Midbrain (tissue), 1 donor: ENCODE results near the gene LTBP4.
"Not testable (repeated sequence)": the region's sequence is repeated elsewhere in the genome, so short reads cannot be mapped to it uniquely, and the experiment has no call there.

Experiments used
- DNase-seq: peaks from one replicate; lab custom pipeline; 2025; lab: John Stamatoyannopoulos, UW

LTBP4 gene

GRCh38 chr19:40627486-40628279 is 26.5 kb downstream of the LTBP4 start:
- DNase-seq: no peak

DNA sequence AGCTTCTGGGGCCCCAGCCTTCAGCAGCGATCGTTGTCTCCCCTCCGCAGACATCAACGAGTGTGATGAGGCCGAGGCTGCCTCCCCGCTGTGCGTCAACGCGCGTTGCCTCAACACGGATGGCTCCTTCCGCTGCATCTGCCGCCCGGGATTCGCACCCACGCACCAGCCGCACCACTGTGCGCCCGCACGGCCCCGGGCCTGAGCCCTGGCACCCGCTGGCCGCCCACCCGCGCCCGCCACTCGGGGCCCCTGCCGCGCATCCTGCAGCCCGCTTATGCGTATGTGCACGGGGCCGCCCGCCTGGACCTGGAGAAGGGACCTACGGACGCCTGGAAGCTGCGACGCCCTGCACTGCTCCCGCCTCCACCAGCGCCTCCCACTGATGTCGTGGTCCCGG is 28.2 kb downstream of the LTBP4 start:
- no peak for DNase-seq

DNA sequence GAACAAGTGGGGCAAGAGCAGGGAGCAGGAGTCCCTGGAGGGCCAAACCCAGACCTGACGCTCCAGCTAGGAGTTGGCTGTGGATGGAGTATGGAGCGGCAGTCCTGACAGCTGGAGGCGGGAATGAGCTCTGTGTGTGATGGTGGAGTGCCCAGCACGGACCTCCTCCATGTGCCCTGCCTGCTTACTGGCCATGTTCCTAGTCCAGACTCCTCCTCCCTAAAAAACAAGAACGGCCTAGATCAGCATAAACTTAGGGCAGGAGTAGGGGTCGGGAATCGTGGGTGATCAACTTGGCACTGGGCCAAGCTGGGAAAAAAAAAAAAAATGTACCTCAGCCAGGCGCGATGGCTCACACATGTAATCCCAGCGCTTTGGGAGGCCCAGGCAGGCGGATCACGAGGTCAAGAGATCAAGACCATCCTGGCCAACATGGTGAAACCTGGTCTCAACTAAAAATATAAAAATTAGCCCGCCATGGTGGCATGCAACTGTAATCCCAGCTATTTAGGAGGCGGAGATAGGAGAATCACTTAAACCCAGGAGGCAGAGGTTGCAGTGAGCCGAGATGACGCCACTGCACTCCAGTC is 29.5 kb downstream of the LTBP4 start:
- no peak for DNase-seq

DNA sequence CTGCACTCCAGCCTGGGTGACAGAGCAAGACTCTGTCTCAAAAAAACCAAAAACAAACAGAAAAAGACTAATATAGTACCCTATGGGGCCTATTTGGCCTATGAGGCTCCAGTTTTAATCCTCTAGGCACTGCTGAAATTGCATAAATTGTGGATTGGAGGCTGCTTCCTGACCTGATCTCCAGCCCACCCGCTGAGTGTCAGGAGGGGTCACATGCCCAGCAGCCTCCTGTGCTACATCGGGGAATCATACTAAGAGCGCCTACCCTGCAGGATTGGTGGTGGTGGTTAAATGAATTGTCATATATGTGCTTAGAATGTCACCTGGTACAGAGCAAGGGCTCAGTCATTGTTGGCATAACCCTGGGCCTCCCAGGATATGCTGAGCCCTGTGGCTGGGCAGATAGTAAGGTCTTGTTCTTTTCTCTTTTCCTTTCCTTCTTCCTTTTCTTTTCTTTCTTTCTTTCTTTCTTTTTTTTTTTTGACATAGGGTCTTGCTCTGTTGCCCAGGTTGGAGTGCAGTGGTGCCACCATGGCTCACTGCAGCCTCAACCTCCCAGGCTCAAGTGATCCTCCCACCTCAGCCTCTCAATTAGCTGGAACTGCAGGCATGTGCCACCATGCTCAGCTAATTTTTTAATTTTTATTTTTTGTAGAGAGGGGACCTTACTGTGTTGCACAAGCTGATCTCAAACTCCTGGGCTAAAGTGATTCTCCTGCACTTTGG is 31.3 kb downstream of the LTBP4 start:
- no peak for DNase-seq

GRCh38 chr19:40633207-40633606 is 32.0 kb downstream of the LTBP4 start:
- no peak for DNase-seq

- no peak for DNase-seq
Measured at GRCh38 chr19:40638327-40638726, 37.2 kb downstream of the LTBP4 start.

- no peak for DNase-seq
Measured at GRCh38 chr19:40639638-40639982, 38.4 kb downstream of the LTBP4 start.

DNA sequence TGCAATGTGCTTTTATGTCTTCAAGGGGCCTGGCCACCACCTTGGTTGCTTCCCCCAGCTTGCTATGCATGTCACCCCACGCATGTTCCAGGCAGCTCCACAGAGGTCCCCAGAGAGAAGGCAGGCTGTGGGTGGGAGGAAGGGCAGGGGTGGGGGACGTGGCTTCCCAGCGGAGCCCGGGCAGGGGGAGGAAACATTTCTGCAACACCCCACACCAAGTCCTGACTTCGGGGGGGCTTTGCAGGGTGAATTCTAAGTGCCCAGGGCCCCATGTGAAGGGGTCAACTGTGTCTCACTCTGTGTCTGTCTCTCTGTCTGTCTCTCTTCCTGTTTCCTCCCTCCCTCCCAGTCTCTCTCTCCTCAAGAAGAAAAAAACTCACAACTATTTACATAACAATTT is 39.6 kb downstream of the LTBP4 start:
- DNase-seq: no peak

DNA sequence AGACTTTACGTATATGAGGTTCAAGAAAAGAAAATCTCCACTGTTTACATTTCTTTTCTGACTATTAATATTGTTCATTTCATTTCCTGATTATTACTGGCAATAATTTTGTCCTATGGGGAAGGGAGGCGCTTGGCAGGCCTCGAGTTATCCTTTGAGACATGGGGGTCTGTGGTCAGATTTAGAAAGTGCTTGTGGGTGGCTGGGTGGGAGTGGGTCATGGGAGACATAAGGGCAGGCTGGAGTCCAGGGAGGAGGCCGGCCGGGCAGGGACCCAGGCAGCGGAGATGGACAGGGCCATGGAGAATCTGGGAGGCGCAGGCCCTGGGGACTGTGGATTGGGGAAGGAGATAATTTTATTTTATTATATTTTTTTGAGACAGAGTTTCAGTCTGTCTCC is 40.1 kb downstream of the LTBP4 start:
- no peak for DNase-seq

DNA sequence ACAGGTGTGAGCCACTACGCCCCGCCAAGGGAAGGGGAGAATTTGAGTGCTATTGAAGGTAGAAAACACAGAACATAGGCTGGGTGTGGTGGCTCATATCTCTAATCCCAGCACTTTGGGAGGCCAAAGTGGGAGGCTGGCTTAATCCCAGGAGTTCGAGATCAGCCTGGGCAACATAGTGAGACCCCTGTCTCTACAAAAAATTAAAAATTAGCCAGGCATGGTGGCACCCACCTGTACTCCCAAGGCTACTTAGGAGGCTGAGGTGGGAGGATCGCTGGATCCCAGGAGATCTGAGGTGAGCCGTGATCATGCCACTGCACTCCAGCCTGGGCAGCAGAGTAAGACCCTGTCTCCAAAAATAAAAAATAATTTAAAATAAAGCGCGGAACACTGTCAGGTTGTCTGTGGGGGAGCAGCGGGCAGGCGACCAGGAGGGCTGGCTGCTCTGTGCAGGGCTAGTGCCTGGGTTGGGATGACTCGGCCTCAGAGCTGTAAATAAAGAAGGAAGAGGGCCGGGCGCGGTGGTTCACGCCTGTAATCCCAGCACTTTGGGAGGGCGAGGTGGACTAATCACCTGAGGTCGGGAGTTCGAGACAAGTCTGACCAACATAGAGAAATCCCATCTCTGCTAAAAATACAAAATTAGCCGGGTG is 41.0 kb downstream of the LTBP4 start:
- no peak for DNase-seq

DNA sequence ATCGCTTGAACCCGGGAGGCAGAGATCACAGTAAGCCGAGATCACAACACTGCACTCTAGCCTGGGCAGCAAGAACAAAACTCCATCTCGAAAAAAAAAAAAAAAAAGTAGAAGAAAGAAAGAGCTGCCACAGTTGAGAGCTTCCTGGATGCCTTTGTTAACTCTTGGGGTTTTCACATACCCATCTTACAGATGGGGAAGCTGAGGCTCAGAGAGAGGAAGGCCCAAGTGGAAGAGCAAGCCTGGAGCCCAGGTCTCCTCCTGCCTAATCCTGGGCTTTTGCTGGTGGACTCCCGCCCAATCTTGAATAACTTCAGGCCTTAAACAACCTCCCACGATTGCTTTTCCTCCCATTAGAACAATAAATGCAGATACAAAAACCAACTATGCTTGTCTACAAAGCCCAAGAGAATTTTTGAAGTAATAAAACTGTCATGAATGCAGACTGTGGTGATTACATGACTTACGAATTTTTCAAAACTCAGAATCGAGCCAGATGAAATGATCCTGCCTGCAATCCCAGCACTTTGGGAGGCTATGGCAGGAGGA is 41.7 kb downstream of the LTBP4 start:
- DNase-seq: no peak

DNA sequence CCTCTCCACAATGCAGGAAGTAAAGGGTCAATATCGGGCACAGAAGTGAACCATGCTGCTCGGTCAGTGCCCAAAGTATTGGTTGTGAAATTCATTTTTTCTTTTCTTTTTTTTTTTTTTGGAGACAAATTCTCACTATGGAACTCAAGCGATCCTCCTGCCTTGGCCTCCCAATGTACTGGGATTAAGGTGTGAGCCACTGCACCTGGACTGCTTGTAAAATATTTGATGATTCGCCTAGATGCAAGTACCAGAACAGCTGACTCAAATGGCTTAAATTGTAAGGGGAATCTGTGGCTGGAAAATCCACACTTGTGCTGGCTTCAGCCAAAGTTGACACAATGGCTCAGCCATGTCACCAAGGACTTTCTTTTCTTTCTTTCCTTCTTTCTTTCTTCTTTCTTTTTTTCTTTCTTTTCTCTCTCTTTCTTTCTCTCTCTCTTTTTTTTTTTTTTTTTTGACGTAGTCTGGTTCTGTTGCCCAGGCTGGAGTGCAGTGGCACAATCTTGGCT is 45.6 kb downstream of the LTBP4 start:
- DNase-seq: no peak

DNA sequence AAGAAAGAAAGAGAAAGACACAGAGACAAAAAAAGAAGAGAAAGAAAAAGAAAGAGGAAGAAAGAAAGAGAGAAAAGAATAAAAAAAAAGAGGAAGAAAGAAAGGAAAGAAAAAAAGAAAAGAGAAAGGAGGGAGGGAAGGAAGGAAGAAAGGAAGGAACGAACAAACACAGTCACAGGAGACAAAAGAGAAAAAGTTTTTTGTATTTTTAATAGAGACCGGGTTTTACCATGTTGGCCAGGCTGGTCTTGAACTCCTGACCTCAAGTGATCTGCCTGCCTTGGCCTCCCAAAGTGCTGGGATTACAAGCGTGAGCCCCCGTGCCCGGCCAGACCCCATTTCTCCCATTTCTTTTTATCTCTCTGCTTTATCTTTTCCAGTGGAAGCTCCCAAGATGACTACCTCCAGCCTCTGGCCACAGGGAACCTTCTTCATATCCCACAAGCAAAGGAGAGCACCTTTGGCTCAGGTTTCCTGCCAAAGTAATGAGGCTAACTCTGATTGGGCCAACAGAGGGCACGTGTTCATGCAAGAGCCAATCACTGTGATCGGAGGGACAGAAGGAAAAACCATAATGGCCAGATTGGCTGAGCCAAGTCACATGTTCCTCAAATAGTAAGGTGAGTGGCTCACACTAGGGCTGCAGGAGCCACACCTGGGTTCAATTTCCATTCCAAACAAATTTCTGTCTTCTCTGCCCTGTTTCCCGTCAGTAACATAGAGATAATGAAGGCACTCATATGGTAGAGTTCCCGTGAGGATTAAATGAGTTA is 48.9 kb downstream of the LTBP4 start:
- not testable (repeated sequence) for DNase-seq

DNA sequence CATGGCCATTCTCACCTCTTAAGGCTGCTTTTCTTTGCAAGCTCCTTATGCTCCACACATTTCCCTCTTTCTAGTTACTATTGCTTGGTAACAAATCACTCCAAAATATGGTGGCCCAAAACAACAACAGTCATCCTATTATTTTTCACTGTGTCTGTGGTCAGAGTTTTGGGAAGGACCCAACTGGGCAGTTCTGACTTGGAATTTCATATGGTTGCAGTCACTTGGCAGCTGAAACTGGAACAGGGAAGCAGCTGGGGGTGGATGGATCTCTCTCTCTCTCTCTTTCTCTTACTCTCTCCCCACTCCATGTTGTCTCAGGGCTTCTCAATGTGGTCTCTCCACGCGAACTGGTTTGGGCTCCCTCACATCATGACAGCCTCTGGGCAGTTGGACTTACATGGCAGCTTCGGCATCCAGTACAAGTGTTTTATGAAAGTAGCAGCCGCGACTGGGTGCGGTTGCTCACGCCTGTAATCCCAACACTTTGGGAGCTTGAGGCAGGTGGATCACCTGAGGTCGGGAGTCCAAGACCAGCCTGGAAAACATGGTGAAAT is 49.7 kb downstream of the LTBP4 start:
- DNase-seq: no peak

- DNase-seq: not testable (repeated sequence)
Measured at GRCh38 chr19:40652303-40652702, 51.1 kb downstream of the LTBP4 start.

DNA sequence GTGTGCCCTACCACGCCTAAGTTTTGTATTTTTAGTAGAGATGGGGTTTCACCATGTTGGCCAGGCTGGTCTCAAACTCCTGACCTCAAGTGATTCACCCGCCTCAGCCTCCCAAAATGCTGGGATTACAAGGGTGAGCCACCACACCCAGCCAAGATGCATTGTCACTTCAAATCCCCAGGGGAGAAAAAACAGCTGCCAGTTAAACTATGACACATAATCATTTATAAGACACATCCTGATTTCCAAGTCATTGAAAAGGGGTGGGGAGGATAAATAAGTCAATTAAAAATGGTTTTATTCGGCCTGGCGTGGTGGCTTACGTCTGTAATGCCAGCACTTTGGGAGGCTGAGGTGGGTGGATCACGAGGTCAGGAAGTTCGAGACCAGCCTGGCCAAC is 54.5 kb downstream of the LTBP4 start:
- DNase-seq: not testable (repeated sequence)

DNA sequence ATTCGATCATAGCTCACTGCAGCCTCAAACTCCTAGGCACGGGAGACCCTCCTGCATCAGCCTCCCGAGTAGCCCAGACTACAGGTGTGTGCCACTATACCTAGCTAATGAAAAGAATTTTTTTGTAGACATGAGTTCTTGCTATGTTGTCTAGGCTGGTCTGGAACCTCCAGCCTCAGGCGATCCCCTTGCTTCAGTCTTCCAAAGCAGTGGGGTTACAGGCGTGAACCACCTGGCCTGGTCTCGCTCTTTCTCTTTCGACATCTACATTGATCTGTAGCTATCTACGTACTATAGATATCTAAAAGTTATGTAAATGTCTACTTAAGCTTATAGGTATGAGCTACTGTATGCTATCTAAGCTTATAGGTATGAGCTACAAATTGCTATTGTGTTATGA is 56.9 kb downstream of the LTBP4 start:
- no peak for DNase-seq

DNA sequence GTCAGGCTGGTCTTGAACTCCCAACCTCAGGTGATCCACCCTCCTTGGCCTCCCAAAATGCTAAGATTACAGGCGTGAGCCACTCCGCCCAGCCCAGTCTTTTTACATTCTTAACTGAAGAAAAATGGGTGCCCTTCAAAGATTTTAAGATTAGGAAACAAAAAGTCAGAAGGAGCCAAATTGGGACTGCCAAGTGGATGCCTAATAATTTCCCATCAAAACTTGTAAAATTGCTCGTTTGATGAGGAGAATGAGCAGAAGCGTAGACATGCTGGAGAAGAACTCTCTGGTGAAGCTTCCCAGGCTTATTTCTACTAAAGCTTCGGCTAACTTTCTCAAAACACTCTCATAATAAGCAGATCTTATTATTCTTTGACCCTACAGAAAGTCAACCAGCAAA is 57.9 kb downstream of the LTBP4 start:
- DNase-seq: no peak

DNA sequence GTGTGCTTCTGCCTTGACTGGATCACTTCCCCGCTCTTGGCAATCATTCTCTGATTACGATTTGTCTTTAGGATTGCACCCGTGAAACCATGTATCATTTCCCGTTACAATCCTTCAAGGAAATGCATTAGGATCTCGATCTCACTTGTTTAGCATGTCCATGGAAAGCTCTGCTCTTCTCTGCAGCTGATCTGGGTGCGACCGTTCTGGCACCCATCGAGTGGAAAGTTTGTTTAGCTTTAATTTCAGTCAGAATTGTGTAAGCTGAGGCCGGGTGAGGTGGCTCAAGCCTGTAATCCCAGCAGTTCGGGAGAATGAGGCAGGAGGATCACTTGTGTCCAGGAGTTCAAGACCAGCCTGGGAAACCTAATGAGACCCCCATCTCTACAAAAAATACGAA is 58.4 kb downstream of the LTBP4 start:
- no peak for DNase-seq

- no peak for DNase-seq
Measured at GRCh38 chr19:40661616-40662015, 60.4 kb downstream of the LTBP4 start.
